ENCODE data around the gene ZSCAN23.
"Not testable (repeated sequence)": the region's sequence is repeated elsewhere in the genome, so short reads cannot be mapped to it uniquely, and the experiment has no call there.

ZSCAN23 gene

DNA sequence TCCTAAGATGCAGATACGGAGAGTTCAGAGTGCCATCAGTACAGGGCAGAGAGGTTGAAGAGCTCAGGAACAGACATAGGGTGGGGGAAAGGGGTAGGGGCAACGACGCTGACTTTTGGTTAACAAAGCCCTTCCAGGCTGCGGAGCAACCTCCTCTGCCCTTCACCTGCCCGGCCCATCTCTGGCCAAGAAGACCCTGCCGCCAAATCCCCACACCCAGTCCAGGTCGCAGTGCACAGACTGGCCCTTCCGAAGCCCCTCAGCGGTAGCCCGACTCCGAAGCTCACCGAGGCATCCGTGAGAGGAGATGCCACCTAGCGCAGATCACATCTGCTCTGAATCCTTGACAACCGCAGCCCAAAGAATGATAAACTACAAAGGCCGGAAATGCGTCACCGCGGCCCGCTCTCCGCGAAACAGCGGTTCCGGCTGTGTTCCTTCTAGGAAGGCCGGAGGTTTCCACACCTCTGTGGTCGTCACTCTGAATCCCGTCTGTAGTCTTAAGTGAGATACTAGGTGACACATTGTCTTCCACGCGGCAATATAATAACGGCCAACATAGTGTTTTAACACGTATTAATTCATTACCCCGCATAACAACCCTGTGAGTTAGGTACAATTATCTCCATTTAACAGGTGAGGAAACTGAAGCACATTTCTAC lies at the start of gene ZSCAN23:
Gene ZSCAN23 (minus strand): TSS at position 380 of the 662 bp plus-strand sequence. CDS start 7,225 bp downstream, outside the sequence.
- peak; percentile 68 to 71 for DNase-seq (ENCODE audit: low read depth in 2 of 2)

DNA sequence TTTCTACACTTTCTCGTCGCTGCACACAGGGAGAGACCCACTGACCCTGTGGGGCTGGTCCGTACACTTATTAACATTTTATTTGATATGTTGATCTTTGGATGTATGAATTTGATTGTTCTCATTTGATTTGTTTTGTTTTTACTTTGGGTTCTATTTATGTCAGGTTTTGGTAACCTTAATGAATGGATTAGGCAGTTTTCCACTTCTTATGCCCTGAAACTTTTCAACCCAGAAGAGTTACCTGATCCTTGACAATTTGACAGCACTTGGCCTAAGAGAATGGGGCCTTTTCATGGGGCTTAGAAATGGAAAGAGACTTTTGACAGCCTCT lies 48.7 kb upstream of the ZSCAN23 start:
- DNase-seq (ENCODE audit: low read depth in 2 of 2) = no peak

DNA sequence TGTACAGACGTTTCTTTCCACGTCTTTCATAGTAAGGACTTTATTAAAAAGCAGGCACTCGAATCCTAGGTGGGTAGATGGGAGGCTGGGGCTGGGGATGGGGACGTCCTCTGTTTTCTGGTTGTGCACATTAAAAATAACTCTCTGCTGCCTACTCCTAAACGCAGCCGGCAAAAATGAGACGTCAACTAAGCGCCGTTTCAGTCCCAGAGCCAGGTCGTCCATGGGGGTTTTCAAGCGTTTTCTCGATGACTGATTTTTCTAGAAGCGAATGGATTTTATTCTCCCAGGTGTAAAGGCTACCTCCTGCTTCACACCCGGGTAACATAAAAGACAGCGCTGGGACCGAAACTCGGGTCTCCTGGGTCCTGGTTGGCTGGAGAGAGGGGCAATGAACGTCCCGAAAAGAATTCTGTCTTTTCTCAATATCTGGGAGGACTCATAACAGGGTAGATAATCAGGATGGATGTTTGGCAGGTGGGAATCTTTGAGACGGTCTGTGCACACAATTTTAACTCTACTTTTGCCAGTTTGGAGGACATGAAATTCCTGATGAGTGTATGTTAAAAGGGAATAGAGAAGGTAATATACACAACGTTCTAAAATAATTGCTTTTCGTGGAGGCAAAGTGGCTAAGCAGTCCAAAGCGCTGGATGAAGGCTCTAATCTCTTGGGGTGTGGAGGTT lies 47.1 kb upstream of the ZSCAN23 start:
- no peak for DNase-seq (ENCODE audit: low read depth in 2 of 2)

DNA sequence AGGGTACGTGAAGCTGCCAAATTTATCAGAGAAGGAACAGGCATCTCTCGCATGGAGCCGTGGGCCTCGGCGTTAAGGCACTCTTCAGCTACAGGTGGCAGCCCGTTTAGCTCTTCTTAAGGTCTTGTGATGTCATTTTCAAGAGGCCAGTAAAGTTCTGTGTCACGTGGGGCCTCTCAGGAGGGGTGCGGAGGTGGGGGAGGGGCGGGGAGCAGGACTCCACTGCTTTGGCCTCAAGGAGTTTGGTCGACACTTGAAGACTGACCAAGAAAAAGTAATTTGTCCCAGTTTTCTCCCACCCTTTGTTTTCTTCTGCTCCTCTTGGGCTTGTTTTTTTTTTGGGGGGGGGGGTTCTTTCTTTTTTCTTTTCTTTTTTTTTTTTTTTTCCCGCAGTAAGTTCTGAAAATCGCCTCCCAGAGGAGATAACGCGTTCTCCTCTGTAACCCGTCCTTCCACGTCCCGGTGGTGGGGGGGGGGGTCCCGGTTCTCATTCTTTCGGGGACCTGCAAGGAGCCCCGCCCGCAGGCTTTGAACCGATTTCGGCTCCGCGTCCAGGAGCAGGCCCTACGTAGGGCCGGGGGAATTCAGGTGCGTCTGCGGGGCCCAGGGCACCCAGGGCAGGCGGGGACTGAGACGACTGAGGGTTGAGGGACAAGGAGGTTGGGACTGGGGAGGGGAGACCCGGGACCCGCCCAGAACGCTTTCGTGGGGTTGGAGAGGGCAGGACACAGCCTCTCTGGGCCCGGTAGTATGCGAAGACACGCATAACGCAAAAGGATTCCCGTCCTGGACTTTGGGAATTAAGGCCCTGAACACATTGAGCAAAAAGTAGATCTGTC lies 46.3 kb upstream of the ZSCAN23 start:
- peak; percentile 8 to 39 for DNase-seq (ENCODE audit: low read depth in 2 of 2)

DNA sequence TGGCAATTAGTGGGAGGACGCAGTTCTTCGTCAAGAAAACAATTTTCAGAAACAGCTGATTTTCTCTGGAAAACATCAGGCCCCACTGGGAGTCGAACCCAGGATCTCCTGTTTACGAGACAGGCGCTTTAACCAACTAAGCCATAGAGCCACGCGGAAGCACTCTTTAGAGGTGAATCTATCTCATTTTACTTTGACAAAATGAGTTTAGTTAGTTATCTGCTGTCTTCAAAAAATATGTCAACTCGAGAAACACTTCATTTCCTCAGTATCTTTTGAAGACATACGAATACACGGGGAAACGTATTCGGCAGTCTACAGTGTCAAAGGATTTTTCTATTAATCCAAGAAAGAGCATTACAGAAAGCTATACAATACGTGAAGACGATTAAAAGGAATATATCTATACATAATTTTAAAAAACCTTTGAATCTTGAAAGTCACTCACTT lies 45.6 kb upstream of the ZSCAN23 start:
- peak; percentile 25 to 34 for DNase-seq (ENCODE audit: low read depth in 2 of 2)

DNA sequence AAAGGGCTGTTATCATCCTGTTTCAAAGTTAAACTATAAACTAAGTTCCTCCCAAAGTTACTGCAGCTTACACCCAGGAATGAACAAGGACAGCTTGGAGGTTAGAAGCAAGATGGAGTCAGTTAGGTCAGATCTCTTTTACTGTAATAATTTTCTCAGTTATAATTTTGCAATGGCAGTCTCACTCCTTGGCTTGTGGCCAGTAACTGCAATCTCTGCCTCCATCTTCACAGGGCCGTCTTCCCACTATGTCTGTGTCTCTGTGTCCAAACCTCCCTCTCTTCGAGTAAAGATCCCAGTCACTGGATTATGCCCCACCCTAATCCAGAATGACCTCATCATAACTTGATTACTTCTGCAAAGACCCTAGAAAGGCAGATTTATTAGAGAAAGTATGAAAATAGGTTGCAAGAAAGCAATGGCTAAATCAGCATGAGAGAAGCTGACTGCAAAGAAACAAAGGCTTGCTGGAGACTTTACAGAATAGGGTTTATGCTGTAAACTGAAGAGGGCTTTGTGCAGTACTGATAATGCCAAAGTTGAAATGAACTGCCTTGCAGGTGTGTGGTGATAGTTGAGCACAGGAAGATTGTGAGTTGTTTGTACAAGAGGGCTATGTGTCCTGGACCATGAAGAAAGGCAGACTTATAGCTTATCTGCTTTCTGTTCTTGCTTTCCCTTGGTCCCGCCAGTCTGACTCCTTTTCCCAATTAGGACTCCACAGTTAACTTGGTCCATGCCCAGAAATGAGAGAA lies 43.9 kb upstream of the ZSCAN23 start:
- DNase-seq (ENCODE audit: low read depth in 2 of 2) = no peak

DNA sequence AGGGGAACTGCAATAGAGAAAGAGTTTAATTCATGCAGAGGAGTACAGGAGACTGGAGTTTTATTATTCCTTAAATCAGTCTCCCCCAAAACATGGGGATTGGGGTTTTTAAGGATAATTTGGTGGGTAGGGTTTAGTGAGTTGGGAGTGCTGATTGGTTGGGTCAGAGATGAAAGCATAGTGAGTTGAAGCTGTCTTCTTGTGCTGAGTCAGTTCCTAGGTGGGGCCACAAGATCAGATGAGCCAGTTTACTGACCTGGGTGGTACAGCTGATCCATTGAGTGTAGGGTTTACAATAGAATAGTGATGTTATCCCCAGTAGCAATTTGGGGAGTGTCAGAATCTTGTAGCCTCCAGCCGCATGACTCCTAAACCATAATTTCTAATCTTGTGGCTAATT lies 43.2 kb upstream of the ZSCAN23 start:
- no peak for DNase-seq (ENCODE audit: low read depth in 2 of 2)

DNA sequence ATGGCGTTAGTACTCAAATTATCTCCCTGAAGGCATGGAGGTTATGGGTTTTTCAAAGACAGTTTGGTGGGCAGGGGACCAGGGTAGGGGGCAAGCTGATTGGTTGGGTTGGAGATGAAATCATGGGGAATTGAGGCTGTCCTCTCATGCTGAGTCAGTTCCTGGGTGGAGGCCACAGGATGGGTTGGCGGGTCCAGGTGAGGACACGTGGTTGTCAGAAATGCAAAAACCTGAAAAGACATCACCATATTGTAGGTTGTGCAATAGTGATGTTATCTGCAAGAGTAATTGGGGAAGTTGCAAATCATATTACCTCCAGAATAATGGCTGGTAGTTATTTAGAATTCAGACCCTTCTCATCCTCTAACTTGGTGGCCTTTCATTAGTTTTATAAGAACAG lies 42.2 kb upstream of the ZSCAN23 start:
- DNase-seq (ENCODE audit: low read depth in 2 of 2) = no peak

DNA sequence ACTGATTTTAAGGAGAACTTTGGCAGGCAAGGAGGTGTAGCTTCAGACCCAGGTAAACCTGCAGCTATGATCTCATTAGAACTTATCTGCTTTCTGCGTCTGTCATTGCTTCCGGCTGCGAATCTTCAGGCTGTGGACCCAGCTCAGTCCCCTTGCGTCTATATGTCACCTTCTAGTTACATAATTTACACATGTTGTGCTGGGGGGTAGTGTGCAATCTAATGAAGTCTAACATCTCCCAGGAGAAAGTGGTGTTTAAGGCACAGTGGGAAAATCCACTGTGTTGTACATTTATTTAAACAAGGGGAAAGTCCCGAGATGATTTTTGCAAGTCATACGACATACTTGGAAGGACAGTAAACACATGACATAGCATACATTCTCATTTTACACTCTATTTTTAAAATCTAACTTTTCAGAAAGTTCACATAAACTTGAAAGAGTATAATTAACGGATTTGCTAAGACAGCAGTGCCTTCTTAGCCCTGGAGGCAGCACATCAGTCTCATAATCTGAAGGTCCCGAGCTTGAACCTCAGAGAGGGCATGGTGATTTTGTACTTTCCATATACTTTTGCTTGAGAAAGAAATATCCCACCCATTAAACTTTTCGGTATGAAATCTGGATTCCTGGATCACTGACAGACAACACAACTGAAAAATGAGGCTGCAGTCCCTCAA lies 37.1 kb upstream of the ZSCAN23 start:
- no peak for DNase-seq (ENCODE audit: low read depth in 2 of 2)

DNA sequence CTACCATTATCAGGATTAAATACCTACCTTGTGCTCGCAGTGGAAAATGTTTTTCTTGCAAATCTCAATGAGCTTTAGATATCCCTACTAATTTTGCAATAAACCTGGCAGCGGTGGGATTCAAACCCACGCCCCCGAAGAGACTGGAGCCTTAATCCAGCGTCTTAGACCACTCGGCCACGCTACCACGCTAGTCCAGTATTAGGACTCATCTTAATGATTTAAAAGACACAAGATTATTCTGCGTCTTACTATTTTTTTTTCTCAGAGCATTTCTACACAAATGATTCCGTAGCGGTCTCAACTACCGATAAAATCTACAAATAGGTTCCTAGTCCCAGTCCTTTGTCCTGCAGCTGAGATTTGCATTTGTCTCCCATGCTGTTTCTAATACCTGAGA lies 35.2 kb upstream of the ZSCAN23 start:
- no peak for DNase-seq (ENCODE audit: low read depth in 2 of 2)

DNA sequence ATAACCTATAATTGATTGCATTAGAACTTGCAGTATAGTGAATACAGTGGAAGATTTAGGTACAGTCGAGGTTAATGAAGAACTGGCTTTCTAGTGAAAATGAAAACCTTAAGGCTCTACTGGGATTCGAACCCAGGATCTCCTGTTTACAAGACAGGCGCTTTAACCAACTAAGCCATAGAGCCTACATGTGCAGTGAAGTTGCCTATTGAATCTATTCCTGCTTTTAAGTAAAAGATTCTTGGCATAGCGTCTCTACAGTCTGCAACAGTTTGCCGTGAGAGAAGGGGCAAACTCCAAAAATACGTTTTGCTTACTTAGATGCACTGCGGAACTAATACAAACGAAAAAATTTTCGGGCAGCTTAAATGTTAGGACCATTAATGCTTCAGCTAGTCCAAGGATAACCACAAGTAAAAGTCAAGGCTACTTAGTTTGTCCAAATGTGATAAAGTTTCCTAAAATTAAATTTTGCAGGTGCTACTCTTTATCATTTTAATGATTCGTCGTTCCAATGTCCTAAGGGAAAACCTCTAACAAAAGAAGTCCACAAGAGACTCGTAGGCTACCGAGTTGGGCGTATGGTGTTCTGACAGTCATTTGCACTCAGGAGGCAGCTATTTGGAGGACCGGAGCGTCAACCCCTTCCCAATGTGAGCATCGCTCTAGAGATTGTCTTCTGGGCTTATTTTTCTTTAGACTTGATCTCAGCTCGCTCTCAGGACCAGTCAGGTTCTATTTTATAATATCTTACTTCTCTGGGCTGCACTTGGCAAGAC lies 31.3 kb upstream of the ZSCAN23 start:
- peak in 1 of 2 donors; percentile 17 for DNase-seq (ENCODE audit: low read depth in 2 of 2)

DNA sequence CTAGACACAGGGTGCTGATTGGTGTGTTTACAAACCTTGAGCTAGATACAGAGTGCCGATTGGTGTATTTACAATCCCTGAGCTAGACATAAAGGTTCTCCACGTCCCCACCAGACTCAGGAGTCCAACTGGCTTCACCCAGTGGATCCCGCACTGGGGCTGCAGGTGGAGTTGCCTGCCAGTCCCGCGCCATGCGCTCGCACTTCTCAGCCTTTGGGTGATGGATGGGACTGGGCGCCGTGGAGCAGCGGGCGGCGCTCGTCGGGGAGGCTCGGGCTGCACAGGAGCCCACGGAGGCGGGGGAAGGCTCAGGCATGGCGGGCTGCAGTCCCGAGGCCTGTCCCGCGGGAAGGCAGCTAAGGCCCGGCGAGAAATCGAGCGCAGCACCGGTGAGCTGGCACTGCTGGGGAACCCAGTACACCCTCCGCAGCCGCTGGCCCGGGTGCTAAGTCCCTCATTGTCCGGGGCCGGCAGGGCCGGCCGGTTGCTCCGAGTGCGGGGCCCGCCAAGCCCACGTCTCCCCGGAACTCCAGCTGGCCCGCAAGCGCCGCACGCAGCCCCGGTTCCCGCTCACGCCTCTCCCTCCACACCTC lies 26.0 kb upstream of the ZSCAN23 start:
- not testable (repeated sequence) for DNase-seq (ENCODE audit: low read depth in 2 of 2)

DNA sequence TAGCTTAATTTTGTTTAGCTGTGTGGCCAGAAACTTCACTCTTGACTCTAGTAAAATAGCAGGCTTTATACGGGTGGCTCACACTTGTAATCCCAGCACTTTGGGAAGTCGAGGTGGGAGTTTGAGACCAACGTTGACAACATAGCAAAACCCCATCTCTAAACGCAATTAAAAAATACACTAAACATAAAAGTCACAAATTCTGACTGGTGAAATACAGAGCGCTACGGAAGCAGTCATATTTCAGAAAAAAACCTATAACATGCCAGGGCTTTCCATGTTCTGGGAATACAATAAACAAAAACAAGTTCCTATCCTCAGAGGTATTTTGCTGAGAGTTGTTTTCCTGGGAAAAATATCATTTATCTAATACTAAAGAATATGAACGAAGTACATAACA lies 24.8 kb upstream of the ZSCAN23 start:
- no peak for DNase-seq (ENCODE audit: low read depth in 2 of 2)

DNA sequence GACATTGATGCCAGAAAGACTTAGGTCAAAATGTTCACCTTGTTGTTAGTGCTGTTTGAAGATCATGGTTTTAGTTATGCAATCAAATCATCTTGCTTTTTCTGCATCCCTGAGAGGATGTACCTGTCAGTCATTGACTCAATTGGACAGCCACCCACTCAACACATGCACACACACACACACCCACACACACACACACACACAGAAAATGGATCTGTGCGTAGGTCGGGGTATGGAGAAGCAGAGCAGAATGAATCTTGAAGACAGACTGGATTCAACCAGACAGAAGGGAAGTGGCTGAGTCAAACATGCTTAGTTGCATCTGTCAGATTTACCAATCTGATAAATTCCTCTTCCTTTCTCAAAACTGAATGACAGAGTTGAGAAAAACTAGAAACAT lies 19.1 kb upstream of the ZSCAN23 start:
- no peak for DNase-seq (ENCODE audit: low read depth in 2 of 2)

DNA sequence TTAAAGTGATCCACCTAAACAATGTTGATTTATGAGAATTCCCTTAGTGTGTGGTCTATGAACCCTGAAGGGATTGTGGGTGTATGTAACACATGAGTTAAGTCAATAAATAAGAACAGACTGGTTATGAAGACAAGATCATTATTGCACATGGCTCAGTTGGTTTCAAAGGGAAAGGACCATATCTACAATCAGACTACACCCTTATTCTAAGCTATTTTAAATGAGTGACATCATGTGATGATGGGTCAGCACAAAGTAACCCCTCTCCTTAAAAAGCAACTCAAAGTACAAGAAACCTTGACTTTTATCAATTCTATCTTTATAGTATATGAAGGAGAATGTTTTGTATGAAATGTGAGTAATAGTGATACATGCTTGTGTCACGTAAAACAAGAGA lies 15.3 kb upstream of the ZSCAN23 start:
- DNase-seq (ENCODE audit: low read depth in 2 of 2) = no peak

DNA sequence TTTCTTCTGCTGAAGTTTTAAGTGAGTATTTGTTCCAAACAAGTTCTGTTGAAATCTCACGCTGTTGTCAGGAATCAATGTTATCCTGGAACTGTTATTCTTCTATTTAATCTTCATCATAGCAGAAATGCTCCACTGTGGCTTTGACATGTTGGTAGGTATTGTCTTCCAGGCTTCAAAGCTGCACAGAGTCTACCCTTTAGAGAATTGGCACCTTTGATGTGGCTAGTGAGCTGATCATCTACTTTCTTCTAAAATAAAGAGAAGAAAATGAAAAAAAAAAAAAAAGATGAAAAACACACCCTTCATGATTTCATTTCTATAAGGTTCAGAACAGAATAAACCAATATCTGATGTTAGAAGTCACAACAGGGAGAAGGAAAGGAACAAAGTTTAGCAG lies 5.8 kb upstream of the ZSCAN23 start:
- DNase-seq (ENCODE audit: low read depth in 2 of 2) = no peak

DNA sequence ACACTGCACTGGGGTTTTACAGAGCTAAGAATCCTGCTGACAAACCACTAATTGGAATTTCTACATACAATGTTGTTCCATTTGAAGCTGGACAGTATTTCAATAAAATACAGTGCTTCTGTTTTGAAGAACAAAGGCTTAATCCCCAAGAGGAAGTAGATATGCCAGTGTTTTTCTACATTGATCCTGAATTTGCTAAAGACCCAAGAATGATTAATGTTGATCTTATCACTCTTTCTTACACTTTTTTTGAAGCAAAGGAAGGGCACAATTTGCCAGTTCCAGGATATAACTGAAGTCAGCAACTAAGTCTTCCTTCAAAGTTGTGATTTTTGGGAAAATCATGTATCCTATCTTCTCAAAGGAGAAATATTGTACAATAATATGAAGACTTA lies 4.2 kb upstream of the ZSCAN23 start:
- not testable (repeated sequence) for DNase-seq (ENCODE audit: low read depth in 2 of 2)

DNA sequence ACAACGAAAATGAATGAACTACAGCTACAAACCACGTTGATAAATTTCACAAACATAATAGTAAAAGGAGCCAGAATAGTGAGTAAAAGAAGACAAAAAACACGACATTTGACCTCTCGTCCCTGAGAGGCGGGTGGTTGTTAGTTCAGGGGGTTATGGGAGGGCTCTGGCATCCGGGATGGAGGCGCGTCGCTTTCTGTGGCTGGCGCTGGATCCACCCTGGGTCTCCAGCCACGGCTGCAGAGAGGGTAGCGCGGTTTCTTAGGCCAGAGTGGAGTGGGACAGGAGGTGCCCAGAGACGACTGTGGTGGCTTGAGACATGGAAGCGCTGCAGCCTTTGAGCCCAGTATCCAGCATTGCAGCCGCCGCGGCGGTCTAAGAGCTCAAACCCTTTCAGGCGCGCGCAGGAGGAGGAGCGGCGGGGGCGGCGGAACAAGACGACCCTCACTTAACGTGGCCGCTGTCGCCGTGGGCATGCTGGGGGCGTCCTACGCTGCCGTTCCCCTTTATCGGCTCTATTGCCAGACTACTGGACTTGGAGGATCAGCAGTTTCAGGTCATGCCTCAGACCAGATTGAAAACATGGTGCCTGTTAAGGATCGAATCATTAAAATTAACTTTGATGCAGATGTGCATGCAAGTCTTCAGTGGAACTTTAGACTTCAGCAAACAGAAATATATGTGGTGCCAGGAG lies 3.7 kb upstream of the ZSCAN23 start:
- DNase-seq (ENCODE audit: low read depth in 2 of 2) = no peak

DNA sequence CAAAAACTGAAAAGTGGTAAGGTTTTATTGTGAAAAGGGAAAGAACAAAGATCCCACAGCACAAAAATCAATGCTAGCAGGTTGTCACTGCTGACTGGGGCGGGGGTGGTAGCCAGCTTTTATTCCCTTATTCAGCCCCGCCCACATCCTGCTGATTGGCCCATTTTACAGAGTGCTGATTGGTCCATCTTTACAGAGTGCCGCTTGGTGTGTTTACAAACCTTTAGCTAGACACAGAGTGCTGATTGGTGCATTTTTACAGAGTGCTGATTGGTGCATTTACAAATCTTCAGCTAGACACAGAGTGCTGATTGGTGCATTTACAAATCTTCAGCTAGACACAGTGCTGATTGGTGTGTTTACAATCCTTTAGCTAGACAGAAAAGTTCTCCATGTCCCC lies 1.5 kb upstream of the ZSCAN23 start:
- DNase-seq (ENCODE audit: low read depth in 2 of 2) = not testable (repeated sequence)

DNA sequence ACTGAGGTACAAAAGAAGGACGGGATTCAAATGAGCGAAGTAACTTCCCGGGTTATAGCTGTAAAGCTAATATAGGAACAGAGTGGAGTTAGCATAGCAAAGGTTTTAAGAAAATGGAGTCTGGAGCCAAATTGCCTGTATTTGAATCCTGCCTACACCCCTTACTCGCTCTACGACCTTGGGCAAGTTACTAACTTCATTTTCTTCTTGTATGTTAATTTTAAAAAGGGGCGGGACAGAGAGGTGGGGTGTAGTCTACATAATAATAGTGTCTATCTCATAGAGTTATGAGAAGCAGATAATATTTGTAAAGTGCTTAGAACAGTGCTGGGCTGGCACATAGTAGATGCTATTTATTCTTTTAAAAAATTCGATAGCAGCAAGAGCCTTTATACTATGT lies 705 bp downstream of the ZSCAN23 start:
- DNase-seq (ENCODE audit: low read depth in 2 of 2) = no peak

Data from activated CD4-positive, alpha-beta T cell treated with anti-CD3 and anti-CD28 coated beads for 24 hours (primary cell).